HepG2 (cell line): Measurements from ENCODE around the gene BCL6. TPM values are rescaled to one million over a fixed set of nuclear protein-coding genes. Genes with fewer than 3 reads are reported as not detected.

Experiments
- ARID5B ChIP-seq: IDR thresholded peaks from 2 replicates; pipeline ENCODE4 v1.4.0; 2020; ENCODE audit warnings: mild to moderate bottlenecking, missing genetic modification reagents
- BCL6 ChIP-seq: IDR thresholded peaks from 2 replicates; pipeline ENCODE4 v1.6.1; 2016; ENCODE audit warnings: missing genetic modification reagents, missing compliant biosample characterization
- CREM ChIP-seq, 2 experiments: sonication (generic) in 1 of 2; formaldehyde crosslinking in 1 of 2; IDR thresholded peaks; 2 replicates each; pipeline versions ENCODE4 v1.4.0 to v1.6.1; 2016 to 2020; ENCODE audit warnings: antibody characterized with exemption in 1 of 2, mild to moderate bottlenecking in 1 of 2, missing genetic modification reagents in 1 of 2
- ETV5 ChIP-seq: IDR thresholded peaks from 2 replicates; pipeline ENCODE4 v1.6.1; 2018; ENCODE audit warnings: missing biosample characterization, missing genetic modification reagents, inconsistent platforms, borderline replicate concordance
- GZF1 ChIP-seq: sonication (generic); formaldehyde crosslinking; IDR thresholded peaks from 2 replicates; pipeline ENCODE4 v1.5.1; 2020; ENCODE audit warnings: mild to moderate bottlenecking, missing genetic modification reagents
- KDM3A ChIP-seq: IDR thresholded peaks from 2 replicates; pipeline ENCODE4 v1.6.1; 2018; ENCODE audit warnings: low read depth, missing compliant biosample characterization
- MAX ChIP-seq: IDR thresholded peaks from 2 replicates; pipeline ENCODE4 v1.6.1; 2012; ENCODE audit warnings: inconsistent platforms
- MTF2 ChIP-seq: sonication (generic); formaldehyde crosslinking; IDR thresholded peaks from 2 replicates; pipeline ENCODE4 v1.5.0; 2020; ENCODE audit warnings: missing genetic modification reagents, borderline replicate concordance
- POLR2A ChIP-seq, 2 experiments: IDR thresholded peaks; 2 replicates each; pipeline ENCODE4 v1.6.1; 2011; ENCODE audit warnings: low read depth in 2 of 2, low read length in 2 of 2, mild to moderate bottlenecking in 1 of 2, moderate library complexity in 1 of 2; ENCODE audit not compliant: insufficient read depth in 1 of 2
- RAD21 ChIP-seq: fragments of 450-650 bp; formaldehyde crosslinking; IDR thresholded peaks from 2 replicates; pipeline ENCODE4 v1.5.0; 2020; ENCODE audit warnings: mild to moderate bottlenecking
- STAG1 ChIP-seq: sonication (generic); formaldehyde crosslinking; IDR thresholded peaks from 2 replicates; pipeline ENCODE4 v1.4.0; 2020; ENCODE audit warnings: missing genetic modification reagents
- TAF1 ChIP-seq: sonication (generic); formaldehyde crosslinking; IDR thresholded peaks from 2 replicates; pipeline ENCODE4 v1.4.0; 2020; ENCODE audit warnings: missing genetic modification reagents
- U2AF1 ChIP-seq: fragments of 200-400 bp; formaldehyde crosslinking; optimal IDR thresholded peaks from 2 replicates; pipeline ENCODE3; 2017; ENCODE audit warnings: mild to moderate bottlenecking, low read depth, low read length
- ZBTB25 ChIP-seq: IDR thresholded peaks from 2 replicates; pipeline ENCODE4 v1.6.1; 2018; ENCODE audit warnings: missing genetic modification reagents
- ZBTB26 ChIP-seq: IDR thresholded peaks from 2 replicates; pipeline ENCODE4 v1.6.1; 2016; ENCODE audit warnings: missing compliant biosample characterization, missing genetic modification reagents, borderline replicate concordance
- ZFP91 ChIP-seq: sonication (generic); formaldehyde crosslinking; IDR thresholded peaks from 2 replicates; pipeline ENCODE4 v1.9.0; 2022; ENCODE audit warnings: missing genetic modification reagents, mild to moderate bottlenecking, borderline replicate concordance
- ZNF501 ChIP-seq: sonication (generic); formaldehyde crosslinking; IDR thresholded peaks from 2 replicates; pipeline ENCODE4 v1.5.1; 2020; ENCODE audit warnings: mild to moderate bottlenecking, moderate library complexity, missing genetic modification reagents
- ZNF546 ChIP-seq: sonication (generic); formaldehyde crosslinking; conservative IDR thresholded peaks from 2 replicates; pipeline ENCODE4 v1.8.1; 2023; ENCODE audit warnings: mild to moderate bottlenecking, missing genetic modification reagents
- ZNF547 ChIP-seq: sonication (generic); formaldehyde crosslinking; IDR thresholded peaks from 2 replicates; pipeline ENCODE4 v1.5.1; 2020; ENCODE audit warnings: mild to moderate bottlenecking, missing genetic modification reagents
- ZNF607 ChIP-seq: sonication (generic); formaldehyde crosslinking; IDR thresholded peaks from 2 replicates; pipeline ENCODE4 v1.5.1; 2020; ENCODE audit warnings: missing genetic modification reagents, mild to moderate bottlenecking, borderline replicate concordance
- ZNF670 ChIP-seq: sonication (generic); formaldehyde crosslinking; IDR thresholded peaks from 2 replicates; pipeline ENCODE4 v1.8.0; 2022; ENCODE audit warnings: mild to moderate bottlenecking, missing genetic modification reagents, borderline replicate concordance
- polyA plus RNA-seq, 8 experiments: library from polyadenylated mRNA; depleted of rRNA in 3 of 8; stranded (reverse) in 7 of 8; unstranded in 1 of 8; fragments of >200 nt; fragmentation: Illumina TruSeq in 4 of 8; extraction: Trizol in 4 of 8; gene quantifications; 2 replicates each; pipeline versions ENCODE4 v1.2.1 to v1.2.3, GENCODE V29; 2011 to 2016; ENCODE audit warnings: low read depth in 4 of 8, missing spikeins in 1 of 8, mixed read lengths in 1 of 8; ENCODE audit not compliant: insufficient read depth in 1 of 8
- total RNA-seq, 5 experiments: library from RNA; depleted of rRNA; stranded (reverse); fragments of >200 nt; fragmentation: Illumina TruSeq; extraction: Trizol; gene quantifications; 2 replicates each; pipeline ENCODE4 v1.2.3, GENCODE V29; 2016; ENCODE audit warnings: low read depth in 1 of 5

The BCL6 gene
- total and polyA plus RNA-seq, 2 of the 13 experiments (the other 11 are each of a cell fraction or from before 2014, with no cell fraction given): 21.2 to 53.7 TPM

- TF ChIP-seq MAX (peak; percentile 32; the same call in 1 of the 2 replicates), ZFP91 (CRISPR knock-in tag) (peak; percentile 17; the same call in 1 of the 2 replicates), CREM (IDR thresholded peaks at IDR 0.05) (no peak), CREM (CRISPR knock-in tag; IDR thresholded peaks at IDR 0.05) (no peak), STAG1 (peak; percentile 89), KDM3A (CRISPR knock-in tag) (peak; percentile 85; the same call in 1 of the 2 replicates), ZBTB26 (CRISPR knock-in tag) (no peak), POLR2A (IDR thresholded peaks at IDR 0.05; ENCODE audit: insufficient read depth in 1 of 2, low read depth in 2 of 2, low read length in 2 of 2) (peak in 1 of 2 experiments; percentile 17; a peak in 3 of 4 replicates), ZBTB25 (CRISPR knock-in tag) (peak; percentile 33; the same call in 1 of the 2 replicates), ZNF670 (CRISPR knock-in tag) (no peak), GZF1 (0 out of 2 replicates have a peak, but pooled peaks have one; percentile 55), ARID5B (CRISPR knock-in tag) (0 out of 2 replicates have a peak, but pooled peaks have one; percentile 34), ETV5 (no peak), ZNF546 (CRISPR knock-in tag) (no peak), TAF1 (CRISPR knock-in tag) (peak; percentile 16), RAD21 (CRISPR knock-in tag) (peak; percentile 82), ZNF547 (CRISPR knock-in tag) (peak; percentile 50; the same call in 1 of the 2 replicates), U2AF1 (peak; percentile 28), MTF2 (no peak), BCL6 (CRISPR knock-in tag) (peak; percentile 58), ZNF607 (CRISPR knock-in tag) (peak; percentile 54; the same call in 1 of the 2 replicates), ZNF501 (CRISPR knock-in tag) (peak; percentile 77)
Measured at GRCh38 chr3:187740421-187741399, 4.6 kb downstream of the BCL6 start (continued).
